HT1080 (cell line): ENCODE measurements around the gene NTM. TPM values are rescaled to one million over a fixed set of nuclear protein-coding genes. Genes with fewer than 3 reads are reported as not detected.

Source experiments
- DNase-seq: peaks from one replicate; pipeline ENCODE4 v3.0.0-alpha.2; 2015; ENCODE audit warnings: low read depth
- total RNA-seq: library from RNA; depleted of rRNA; stranded (reverse); fragments of >200 nt; shearing (Covaris generic); gene quantifications from 2 replicates; pipeline ENCODE4 v1.2.3, GENCODE V29; 2014

The NTM gene
- total RNA-seq, 1 experiment from 2014 or later = 65.7 TPM

GRCh38 chr11:131811383-131811782, 441.0 kb downstream of the NTM start:
- DNase-seq = peak; percentile 95

DNA sequence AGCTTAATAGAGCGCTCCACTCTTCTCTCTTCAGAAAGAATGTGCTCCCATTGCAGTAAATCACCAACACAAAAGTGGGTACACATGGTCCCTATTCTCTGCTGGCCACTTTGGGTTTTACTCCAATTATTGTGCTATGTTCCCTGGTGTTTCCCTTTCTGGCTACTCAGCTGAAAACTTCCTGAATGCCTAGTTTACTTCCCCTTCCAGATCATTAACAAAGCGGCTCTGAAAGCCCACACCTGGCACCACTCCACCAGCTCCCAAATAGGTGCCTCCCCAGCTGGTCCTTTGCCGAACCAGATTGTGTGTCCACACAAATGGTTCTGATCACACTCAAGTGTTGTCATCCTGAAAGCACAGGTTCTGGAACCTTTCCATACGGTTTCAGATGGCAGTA, 443.7 kb downstream of the NTM start:
- DNase-seq = no peak

DNA sequence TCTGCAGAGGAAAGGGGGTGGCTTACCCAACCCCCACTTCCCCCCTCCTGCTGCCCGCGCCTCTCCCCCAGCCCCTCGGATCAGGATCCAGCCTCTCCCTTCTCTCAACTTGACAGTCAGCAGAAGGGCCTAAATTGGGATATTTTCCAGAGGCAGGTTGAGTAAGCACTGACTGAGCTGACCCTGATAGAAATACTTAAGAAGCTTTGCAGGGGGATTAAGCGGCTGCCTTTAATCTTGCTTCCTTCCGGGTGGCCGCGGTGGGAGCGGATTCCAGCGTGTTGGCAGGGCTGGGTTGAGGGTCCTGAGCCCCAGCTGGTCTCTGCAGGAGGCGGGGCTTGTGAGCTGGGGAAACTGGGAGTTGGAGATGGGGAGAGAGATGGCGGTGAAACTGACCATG, 445.2 kb downstream of the NTM start:
- DNase-seq = no peak

DNA sequence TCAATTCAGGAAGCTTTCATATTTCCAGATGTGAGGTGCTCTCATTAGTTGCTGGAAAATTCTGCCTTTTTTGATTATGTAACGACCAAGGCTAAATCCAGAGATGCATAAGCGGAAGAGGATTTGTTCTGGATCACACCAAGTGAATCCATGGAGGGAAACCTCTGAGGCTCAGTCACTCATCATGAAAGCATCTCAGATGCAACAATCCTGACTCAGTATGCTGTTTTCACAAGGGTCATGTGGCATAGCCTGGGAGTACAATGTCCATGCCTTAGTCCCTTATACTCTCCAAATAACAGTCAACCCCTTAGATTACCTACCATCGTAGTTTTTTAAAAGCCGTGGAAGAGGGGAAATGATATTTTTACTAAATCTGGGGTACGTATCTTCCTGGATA, 445.6 kb downstream of the NTM start:
- no peak for DNase-seq

DNA sequence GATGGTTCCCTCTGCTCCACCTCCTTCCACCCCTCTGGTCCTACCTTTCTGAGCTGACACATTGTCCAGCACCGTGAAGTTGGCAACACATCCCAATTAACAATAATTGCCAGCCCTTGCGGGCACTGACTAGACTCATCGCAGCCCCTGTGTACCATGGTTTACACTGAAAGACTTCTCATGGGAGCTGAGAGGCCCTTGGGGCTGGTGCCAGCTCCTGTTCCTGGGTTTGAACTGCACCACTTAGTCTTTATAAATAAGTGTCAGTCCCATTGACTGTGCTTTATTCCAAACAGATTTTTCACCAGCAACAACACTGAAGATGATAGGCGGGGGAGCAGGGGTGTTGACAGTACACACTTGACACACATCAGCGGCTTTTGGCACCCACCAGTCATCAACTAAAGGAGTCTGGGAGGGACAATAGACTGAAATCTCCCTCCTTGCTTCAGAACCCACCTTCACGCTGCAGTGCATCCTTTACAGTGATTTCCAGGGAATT, 447.3 kb downstream of the NTM start:
- no peak for DNase-seq

GRCh38 chr11:131819865-131820264, 449.4 kb downstream of the NTM start:
- DNase-seq = no peak

DNA sequence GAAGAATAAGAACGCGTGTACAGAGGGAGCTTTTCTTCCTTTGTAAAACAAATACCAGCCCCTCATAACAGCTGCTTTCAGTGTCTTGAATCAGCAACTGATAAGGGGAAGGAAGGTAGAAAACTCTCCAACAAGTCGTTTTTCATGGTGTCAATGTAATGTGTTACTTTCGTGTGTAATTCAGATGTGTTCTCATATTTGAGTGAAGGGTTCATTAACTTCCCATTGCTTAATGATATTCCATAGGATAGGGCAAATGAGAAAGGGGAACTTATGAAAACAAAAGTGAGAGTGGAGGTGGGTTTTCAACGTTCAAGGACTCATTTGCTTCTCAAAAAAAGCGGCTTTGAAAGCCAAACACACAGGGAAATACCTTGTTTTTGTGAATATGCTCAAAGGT, 452.1 kb downstream of the NTM start:
- DNase-seq = no peak

GRCh38 chr11:131823772-131824171, 453.4 kb downstream of the NTM start:
- no peak for DNase-seq

DNA sequence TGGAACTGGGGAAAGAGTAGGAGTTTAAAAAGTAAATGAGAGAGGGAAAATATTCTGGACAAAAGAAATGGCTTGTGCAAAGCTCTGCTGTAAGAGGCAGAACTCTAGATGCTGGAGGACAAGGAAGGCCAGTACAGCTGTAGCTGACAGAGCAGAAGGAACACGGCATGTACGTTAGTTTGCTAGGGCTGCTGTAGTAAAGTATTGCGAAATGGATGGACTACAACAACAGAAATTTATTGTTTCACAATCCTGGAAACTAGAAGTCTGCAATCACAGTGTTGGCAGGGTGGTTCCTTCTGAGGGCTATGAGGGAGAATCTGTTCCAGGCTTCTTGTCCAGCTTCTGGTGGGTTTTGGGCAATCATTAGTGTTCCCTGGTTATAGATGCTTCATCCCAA, 454.4 kb downstream of the NTM start:
- DNase-seq = no peak

DNA sequence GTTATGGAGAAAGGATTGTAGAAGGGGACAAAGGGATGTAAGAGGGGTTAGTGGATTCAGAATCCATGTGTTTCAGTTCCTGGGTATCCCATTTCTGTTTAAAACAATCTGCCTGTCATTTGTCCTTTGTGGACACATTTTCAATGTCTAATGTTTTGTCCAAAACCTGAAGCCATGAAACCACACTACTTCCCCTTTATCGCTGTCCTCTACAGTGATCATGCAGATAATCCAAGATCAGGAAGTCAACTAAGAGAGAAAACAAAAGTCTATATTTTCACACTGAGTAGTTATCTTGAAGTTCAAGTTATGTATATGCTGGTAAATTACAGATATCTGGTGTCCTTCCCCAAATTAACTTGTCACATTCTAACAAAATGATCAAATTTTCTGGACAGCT, 457.0 kb downstream of the NTM start:
- no peak for DNase-seq

DNA sequence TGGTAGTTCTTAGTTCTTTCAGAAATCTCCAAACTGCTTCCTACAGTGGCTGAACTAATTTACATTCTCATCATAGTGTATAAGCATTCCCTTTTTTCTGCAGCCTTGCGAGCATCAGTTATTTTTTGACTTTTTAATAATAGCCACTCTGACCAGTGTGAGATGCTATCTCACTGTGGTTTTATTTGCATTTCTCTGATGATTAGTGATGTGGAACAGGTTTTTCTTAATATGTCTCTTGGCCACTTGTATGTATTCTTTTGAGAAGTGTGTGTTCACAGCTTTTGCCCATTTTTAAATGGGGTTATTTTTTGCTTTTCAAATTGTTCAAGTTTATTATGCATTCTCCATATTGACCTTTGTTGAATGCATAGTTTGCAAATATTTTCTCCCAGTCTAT, 459.3 kb downstream of the NTM start:
- no peak for DNase-seq

- DNase-seq = no peak
Observed at GRCh38 chr11:131832079-131832478, 461.7 kb downstream of the NTM start.

DNA sequence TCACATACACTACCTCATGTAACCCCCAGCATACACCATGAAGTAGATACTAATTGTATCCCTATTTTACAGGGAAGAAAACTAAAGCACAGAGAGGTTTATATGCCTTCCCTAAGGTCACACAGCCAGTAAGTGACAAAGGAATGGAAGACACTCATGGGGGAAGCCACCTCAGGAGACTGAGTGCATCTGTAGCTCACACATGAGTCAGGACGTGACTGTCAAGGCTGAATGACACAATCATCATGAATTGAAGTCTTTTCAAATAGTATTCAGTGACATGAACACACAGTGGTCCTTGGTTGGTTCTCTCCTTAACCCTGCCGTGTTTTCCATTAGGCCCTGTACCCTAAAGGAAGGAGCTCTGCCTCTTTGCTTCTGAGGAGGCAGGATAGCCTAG, 463.0 kb downstream of the NTM start:
- DNase-seq = no peak

GRCh38 chr11:131837562-131837961, 467.1 kb downstream of the NTM start:
- DNase-seq = no peak

DNA sequence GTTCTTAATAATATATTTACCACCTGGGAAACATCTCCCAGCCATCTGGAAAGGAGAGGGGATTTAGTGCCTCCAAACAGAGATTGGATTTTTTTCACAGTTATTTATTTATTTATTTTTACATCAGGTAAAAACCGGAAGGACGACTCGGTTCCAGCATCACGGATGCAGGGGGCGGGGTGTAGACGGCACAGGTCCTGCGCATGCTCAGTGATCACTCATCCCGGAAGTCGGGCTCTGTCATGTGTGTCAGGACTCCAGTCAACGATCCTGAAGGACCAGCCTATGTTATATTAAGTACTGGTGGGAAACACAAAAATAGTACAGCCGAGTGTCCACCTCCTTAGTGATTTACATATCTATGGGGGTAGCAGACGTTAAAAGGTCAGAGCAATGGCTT, 467.6 kb downstream of the NTM start:
- no peak for DNase-seq

GRCh38 chr11:131839326-131839725, 468.9 kb downstream of the NTM start:
- no peak for DNase-seq

- DNase-seq = no peak
Observed at GRCh38 chr11:131840545-131840944, 470.1 kb downstream of the NTM start.

- DNase-seq = no peak
Observed at GRCh38 chr11:131841028-131841427, 470.6 kb downstream of the NTM start.

GRCh38 chr11:131841925-131842635, 471.7 kb downstream of the NTM start:
- DNase-seq = no peak

GRCh38 chr11:131845255-131845654, 474.8 kb downstream of the NTM start:
- no peak for DNase-seq

DNA sequence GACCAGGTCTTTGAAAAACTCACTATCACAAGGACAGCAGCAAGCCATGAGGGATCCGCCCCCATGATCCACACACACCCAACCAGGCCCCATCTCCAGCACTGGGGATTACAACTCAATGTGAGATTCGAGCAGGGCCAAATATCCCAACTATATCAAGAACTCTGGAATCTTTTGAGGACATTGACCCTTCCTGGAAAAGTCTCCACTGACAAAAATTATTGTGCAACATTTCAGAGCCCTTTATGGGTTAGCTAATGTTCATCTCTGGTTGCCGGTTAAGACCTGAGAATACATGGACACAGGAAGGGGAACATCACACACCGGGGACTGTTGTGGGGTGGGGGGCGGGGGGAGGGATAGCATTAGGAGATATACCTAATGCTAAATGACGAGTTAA, 479.1 kb downstream of the NTM start:
- DNase-seq = no peak

GRCh38 chr11:131850507-131850906, 480.1 kb downstream of the NTM start:
- DNase-seq = no peak

DNA sequence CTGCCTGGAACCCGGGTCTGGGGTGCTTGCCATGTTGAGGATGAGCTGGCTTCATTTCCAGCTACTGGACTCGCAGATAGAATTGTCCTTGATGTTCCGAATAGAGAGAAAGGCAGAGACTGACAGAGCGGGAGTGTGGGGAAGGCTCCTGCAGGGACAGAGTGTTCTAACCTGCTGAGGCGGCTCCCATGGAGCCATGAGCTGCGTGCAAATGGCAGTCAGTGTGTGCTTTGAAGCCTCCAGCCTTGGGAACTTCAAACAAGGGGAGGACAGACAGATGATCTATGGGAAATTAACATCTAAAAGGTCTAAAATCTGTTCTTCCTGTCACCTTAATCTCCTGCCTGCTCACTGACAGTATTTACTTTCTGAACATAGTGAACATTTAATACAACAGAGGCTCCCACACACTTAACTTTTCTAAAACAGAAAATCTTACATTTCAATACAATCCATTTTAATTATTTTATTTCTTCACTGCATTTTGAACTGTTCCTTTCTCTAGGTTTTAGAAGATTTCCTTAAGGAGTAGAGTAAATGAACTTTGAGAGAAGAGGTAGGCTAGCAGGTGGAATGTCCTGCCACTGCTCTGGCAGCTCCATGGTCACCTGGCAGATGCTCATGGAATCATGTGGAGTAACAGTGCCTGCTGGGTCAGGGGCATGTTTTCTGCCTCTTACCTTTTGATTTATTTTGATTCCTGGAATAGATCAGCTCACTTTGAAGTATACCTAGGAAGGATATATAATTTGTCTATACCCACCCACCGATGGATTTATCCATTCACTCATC, 481.7 kb downstream of the NTM start:
- no peak for DNase-seq
